ENCODE measurements around the gene GLUL.
"Not testable (repeated sequence)": the region's sequence is repeated elsewhere in the genome, so short reads cannot be mapped to it uniquely, and the experiment has no call there.

Gene GLUL

GRCh38 chr1:182367926-182368325 lies 23.7 kb downstream of the GLUL start:
- DNase-seq, result no peak

GRCh38 chr1:182366596-182366995 lies 25.0 kb downstream of the GLUL start:
- no peak for DNase-seq

GRCh38 chr1:182359645-182360044 lies 31.9 kb downstream of the GLUL start:
- DNase-seq, result no peak

GRCh38 chr1:182357913-182358312 lies 33.7 kb downstream of the GLUL start:
- DNase-seq, result no peak

GRCh38 chr1:182357171-182357570 lies 34.4 kb downstream of the GLUL start:
- DNase-seq, result no peak

GRCh38 chr1:182355723-182356098 lies 35.9 kb downstream of the GLUL start:
- no peak for DNase-seq

GRCh38 chr1:182351790-182352364 lies 39.7 kb downstream of the GLUL start:
- no peak for DNase-seq

- DNase-seq, result no peak
These were observed 40.8 kb downstream of the GLUL start for GRCh38 chr1:182350839-182351238.

GRCh38 chr1:182348961-182349747 lies 42.4 kb downstream of the GLUL start:
- no peak for DNase-seq

GRCh38 chr1:182347019-182347418 lies 44.6 kb downstream of the GLUL start:
- no peak for DNase-seq

- DNase-seq, result no peak
These were observed 51.1 kb downstream of the GLUL start for GRCh38 chr1:182340233-182341058.

- no peak for DNase-seq
These were observed 51.9 kb downstream of the GLUL start for GRCh38 chr1:182339684-182340083.

- DNase-seq, result no peak
These were observed 52.7 kb downstream of the GLUL start for GRCh38 chr1:182338806-182339370.

GRCh38 chr1:182337736-182338571 lies 53.6 kb downstream of the GLUL start:
- no peak for DNase-seq

- DNase-seq, result no peak
These were observed 55.6 kb downstream of the GLUL start for GRCh38 chr1:182335771-182336566.

- not testable (repeated sequence) for DNase-seq
These were observed 58.5 kb downstream of the GLUL start for GRCh38 chr1:182333071-182333571.

GRCh38 chr1:182332261-182333060 lies 59.1 kb downstream of the GLUL start:
- no peak for DNase-seq
